ENCODE measurements around the gene VAMP5.

Gene VAMP5

DNA sequence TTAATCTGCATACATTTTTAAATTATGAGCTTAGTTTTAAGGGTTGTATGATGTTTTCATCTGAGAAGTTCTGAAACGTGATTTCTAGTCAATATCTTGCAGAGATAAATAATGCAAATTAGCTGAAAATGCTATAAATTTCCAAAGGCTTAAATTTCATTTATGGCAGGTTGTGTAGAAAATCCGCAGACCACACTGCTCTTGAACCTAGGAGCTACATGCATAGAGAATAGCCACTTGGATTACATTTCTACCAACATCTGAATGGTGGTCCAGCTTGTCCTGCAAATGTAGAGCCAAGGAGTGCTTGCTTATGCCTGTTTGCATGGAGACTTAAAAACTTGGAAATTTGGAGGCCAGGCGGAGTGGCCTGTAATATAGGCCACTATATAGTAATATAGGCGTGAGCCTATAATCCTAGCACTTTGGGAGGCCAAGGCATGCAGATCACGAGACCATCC is 38.4 kb upstream of the VAMP5 start:
- DNase-seq (ENCODE audit: low read depth) = no peak
- in situ Hi-C loops (cut with HindIII; ENCODE audit: low sequenced_read_pairs) = no loop called here
- TF ChIP-seq, protein P1, sequence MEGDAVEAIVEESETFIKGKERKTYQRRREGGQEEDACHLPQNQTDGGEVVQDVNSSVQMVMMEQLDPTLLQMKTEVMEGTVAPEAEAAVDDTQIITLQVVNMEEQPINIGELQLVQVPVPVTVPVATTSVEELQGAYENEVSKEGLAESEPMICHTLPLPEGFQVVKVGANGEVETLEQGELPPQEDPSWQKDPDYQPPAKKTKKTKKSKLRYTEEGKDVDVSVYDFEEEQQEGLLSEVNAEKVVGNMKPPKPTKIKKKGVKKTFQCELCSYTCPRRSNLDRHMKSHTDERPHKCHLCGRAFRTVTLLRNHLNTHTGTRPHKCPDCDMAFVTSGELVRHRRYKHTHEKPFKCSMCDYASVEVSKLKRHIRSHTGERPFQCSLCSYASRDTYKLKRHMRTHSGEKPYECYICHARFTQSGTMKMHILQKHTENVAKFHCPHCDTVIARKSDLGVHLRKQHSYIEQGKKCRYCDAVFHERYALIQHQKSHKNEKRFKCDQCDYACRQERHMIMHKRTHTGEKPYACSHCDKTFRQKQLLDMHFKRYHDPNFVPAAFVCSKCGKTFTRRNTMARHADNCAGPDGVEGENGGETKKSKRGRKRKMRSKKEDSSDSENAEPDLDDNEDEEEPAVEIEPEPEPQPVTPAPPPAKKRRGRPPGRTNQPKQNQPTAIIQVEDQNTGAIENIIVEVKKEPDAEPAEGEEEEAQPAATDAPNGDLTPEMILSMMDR (IDR thresholded peaks at IDR 0.05; ENCODE audit: low read depth, low read length, missing control alignments) = no peak
- no peak overlapping the region for H3K4me3 ChIP-seq (ENCODE audit: low read depth, low read length)

DNA sequence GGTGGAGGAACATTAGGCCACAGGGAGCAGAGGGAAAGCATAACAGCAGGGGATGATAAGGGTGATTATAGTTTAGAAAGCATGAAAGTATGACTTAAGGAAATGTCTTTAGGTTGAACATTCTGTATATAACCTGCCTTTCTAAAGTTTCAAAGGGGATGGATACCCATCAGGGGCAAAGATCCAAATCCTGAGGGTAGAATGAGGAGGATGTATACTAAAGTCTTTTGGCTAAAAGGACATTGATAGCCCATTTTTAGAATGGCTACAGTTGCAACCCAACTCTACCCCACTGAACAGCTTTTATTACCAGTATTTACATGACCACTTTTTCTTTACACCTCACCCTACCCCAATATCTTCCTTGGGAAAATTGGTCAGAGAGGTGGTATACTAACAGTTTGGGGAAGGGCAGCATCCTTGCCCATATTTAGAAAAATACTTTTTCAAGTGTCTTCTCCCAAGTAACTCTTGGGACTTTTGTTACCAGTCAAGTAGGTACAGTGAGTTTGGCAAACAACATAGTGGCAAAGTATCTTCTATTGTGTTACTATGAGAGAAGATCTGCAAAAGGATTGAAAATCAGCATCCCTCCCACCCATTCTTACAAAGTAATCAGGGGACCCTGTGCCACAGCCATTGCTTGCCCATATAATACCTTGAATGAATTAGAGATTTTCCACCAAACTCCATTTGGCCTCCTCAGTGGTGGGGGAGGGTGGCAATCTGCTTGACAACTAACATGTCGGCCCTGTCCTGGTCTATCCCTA is 37.0 kb upstream of the VAMP5 start:
- in situ Hi-C loops (cut with HindIII; ENCODE audit: low sequenced_read_pairs) = no loop called here
- TF ChIP-seq, protein P1 (IDR thresholded peaks at IDR 0.05; ENCODE audit: low read depth, low read length, missing control alignments) = no peak
- DNase-seq (ENCODE audit: low read depth) = no peak
- no peak overlapping the region for H3K4me3 ChIP-seq (ENCODE audit: low read depth, low read length)

DNA sequence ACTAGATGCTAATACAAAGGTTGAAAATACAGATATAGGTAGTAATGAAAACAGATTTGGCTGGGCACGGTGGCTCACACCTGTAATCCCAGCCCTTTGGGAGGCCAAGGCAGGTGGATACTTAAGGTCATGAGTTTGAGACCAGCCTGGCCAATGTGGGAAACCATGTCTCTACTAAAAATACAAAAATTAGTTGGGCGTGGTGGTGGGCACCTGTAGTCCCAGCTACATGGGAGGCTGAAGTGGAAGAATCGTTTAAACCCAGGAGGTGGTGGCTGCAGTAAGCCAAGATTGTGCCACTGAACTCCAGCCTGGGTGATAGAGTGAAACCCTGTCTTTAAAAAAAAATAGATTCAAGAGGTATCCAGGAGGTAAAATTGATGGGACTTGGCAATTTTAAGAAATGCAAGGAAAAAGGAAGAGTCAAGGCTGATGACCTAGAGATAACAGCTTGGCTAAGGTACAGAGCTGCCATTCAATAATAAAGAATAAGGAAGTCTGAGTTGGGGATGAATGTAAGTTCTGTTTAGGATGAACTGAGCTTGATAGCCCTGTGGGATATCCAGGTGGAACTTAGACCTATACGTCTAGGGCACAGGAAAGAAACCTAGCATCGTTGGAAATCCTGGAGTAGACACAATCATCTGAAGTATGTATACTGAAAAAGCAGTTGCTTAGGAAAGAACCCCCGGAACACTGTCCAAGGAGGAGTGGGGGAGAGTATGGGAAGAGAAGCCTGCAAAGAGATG is 36.2 kb upstream of the VAMP5 start:
- H3K4me3 ChIP-seq (ENCODE audit: low read depth, low read length) = no peak overlapping the region
- TF ChIP-seq, protein P1 (IDR thresholded peaks at IDR 0.05; ENCODE audit: low read depth, low read length, missing control alignments) = no peak
- DNase-seq (ENCODE audit: low read depth) = no peak
- in situ Hi-C loops (cut with HindIII; ENCODE audit: low sequenced_read_pairs) = no loop called here

DNA sequence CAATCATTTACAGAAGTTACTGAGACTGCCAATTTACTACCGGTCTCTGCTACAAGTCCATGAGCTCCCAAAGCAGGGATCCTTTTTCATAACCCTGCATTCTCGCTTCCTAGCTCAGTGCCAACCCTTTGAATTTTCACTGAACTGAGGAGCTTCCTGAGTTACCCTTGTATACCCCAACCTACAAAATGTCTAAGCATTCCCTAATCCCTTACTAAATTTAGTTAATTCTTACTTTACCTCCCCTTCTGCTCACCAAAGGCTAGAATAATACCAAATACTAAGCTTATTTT is 35.7 kb upstream of the VAMP5 start:
- in situ Hi-C loops (cut with HindIII; ENCODE audit: low sequenced_read_pairs) = no loop called here
- no peak overlapping the region for H3K4me3 ChIP-seq (ENCODE audit: low read depth, low read length)
- TF ChIP-seq, protein P1 (IDR thresholded peaks at IDR 0.05; ENCODE audit: low read depth, low read length, missing control alignments) = no peak
- no peak for DNase-seq (ENCODE audit: low read depth)

DNA sequence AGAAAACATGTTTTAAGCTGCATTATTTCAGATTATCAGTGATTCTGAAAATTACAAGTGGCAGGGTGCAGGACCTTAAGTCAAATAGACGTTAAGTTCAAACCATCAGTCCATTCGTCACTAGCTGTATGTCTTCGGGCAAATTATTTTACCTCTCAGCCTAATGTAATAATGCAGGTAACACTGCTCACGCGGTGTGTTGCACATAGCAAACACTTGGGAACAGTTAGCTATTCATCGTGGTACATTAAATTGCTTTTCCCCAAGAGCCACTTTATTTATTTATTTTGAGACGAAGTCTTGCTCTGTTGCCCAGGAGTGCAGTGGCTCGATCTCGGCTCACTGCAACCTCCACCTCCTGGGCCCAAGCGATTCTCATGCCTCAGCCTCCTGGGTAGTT is 35.1 kb upstream of the VAMP5 start:
- no peak for DNase-seq (ENCODE audit: low read depth)
- in situ Hi-C loops (cut with HindIII; ENCODE audit: low sequenced_read_pairs) = no loop called here
- TF ChIP-seq, protein P1 (IDR thresholded peaks at IDR 0.05; ENCODE audit: low read depth, low read length, missing control alignments) = no peak
- H3K4me3 ChIP-seq (ENCODE audit: low read depth, low read length) = no peak overlapping the region

DNA sequence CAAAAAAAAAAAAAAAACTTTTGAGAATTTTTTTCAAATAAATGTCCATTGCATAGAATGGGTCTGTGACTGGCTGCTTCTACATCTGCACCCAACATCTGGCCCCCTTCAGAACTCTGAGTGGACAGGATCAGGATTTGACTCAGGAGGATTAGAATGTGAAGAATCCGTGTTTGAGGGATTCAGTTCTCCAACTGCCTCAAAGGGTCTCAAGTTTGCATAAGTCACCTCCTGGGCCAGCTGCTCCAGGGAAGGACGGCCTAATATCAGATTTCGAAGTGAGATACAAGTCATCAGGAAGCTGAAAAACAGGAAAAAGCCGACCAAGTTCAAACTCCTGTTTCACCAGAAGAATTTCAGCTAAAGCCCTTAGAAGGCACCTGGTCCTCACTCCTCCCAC is 34.4 kb upstream of the VAMP5 start:
- no peak overlapping the region for H3K4me3 ChIP-seq (ENCODE audit: low read depth, low read length)
- in situ Hi-C loops (cut with HindIII; ENCODE audit: low sequenced_read_pairs) = no loop called here
- DNase-seq (ENCODE audit: low read depth) = peak; percentile 74
- TF ChIP-seq, protein P1 (IDR thresholded peaks at IDR 0.05; ENCODE audit: low read depth, low read length, missing control alignments) = no peak
